ENCODE results near the gene CACNA1B. TPM values are rescaled to one million over a fixed set of nuclear protein-coding genes. Genes with fewer than 3 reads are reported as not detected.

The CACNA1B gene
- polyA plus RNA-seq, 1 experiment, result 0.01 TPM

DNA sequence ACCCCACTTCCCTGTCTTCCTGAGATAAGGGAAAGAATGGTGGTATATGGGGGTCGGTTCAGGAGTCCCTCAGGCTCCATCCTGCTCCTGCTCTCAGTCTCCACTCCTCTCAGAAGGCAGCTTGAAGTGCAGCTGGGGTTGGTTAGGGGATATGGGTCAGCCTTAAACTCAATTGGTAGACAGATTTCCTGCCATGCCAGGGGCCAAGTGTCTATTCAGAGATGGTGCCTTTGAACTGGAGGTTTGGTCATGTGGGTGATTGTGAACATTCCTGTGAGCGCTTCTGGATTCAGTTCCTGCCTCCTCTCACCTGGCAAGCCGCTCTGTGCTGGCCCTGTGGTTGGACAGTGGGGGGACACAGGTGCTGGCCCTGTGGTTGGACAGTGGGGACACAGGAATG lies 35.1 kb downstream of the CACNA1B start:
- Histone ChIP-seq H3K4me3 (ENCODE audit: low read depth, low read length) (no peak overlapping the region), H3K27ac (ENCODE audit: low read depth, low read length) (no peak overlapping the region), H3K9me3 (ENCODE audit: control insufficient read depth, insufficient read depth, low read length) (peaks cover 51% of the 10 kb centered on the region), H3K27me3 (ENCODE audit: control insufficient read depth, insufficient read depth, low read length) (no peaks in the 10 kb centered on the region)
- ChIA-PET POLR2A (no interaction called here), CTCF (no interaction called here)
- no peak for DNase-seq (ENCODE audit: low read depth, low spot score)
- TF ChIP-seq, protein P1, sequence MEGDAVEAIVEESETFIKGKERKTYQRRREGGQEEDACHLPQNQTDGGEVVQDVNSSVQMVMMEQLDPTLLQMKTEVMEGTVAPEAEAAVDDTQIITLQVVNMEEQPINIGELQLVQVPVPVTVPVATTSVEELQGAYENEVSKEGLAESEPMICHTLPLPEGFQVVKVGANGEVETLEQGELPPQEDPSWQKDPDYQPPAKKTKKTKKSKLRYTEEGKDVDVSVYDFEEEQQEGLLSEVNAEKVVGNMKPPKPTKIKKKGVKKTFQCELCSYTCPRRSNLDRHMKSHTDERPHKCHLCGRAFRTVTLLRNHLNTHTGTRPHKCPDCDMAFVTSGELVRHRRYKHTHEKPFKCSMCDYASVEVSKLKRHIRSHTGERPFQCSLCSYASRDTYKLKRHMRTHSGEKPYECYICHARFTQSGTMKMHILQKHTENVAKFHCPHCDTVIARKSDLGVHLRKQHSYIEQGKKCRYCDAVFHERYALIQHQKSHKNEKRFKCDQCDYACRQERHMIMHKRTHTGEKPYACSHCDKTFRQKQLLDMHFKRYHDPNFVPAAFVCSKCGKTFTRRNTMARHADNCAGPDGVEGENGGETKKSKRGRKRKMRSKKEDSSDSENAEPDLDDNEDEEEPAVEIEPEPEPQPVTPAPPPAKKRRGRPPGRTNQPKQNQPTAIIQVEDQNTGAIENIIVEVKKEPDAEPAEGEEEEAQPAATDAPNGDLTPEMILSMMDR (IDR thresholded peaks at IDR 0.05; ENCODE audit: low read depth, low read length), result no peak

DNA sequence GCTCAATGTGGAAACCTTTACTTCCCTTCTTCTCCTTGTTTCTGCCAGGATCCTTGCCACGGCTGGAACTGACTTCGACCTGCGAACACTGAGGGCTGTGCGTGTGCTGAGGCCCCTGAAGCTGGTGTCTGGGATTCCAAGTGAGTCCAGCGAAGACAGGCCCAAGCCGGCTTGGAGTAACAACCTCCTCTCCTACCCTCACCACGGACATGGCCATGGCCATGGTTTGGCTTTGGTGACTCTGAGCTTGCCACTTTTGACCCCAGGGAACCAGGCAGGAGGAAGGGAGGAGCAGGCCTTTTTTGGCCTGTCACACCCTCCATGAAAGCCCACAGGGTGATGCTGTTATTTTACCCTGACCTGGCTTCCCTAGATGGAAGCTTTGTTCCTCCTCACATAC lies 35.5 kb downstream of the CACNA1B start:
- no peak for DNase-seq (ENCODE audit: low read depth, low spot score)
- TF ChIP-seq, protein P1 (IDR thresholded peaks at IDR 0.05; ENCODE audit: low read depth, low read length), result no peak
- Histone ChIP-seq H3K27me3 (ENCODE audit: control insufficient read depth, insufficient read depth, low read length) (no peaks in the 10 kb centered on the region), H3K4me3 (ENCODE audit: low read depth, low read length) (no peak overlapping the region), H3K9me3 (ENCODE audit: control insufficient read depth, insufficient read depth, low read length) (peaks cover 55% of the 10 kb centered on the region), H3K27ac (ENCODE audit: low read depth, low read length) (no peak overlapping the region)
- ChIA-PET CTCF (no interaction called here), POLR2A (no interaction called here)

DNA sequence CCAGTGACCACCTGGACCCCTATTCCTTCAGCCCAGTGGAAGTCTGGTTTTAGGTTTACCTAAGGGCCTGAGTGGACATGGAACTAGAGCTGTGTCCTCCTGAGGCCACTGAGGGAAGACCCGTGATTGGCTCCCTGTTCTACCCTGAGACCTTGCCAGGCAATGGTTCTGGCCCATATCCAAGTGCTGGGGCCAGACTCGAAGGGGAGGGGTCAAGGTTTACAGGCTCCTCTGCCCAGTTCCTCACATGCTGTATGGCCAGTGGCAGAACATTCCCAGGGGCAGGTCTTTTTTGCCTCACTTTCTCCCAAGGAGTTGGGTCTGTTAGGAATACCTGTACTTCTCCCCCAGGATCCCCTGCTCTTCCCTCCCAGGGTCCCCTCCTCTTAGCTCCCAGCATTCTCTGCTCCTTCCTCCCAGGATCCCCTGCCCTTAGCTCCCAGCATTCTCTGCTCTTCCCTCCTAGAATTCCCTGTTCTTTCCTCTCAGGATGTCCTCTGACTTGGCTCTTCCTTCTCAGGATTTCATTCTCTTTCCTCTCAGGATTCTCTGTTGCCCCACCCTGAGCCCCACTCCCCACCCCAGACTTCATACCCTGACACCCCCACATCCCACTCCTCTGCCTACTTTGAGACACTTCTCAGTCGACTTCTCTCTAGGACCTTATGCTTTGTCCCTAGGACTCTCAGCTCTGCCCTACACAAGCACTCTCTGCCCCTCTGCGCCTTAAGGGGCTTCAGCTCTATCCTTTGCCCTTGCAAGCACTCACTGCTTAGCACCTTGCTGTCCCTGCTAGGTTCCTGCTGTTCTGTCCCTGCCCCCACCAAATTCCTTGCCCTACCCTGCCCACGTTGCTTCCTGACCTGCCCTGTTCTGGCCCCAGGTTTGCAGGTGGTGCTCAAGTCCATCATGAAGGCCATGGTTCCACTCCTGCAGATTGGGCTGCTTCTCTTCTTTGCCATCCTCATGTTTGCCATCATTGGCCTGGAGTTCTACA lies 36.5 kb downstream of the CACNA1B start:
- DNase-seq (ENCODE audit: low read depth, low spot score), result no peak
- Histone ChIP-seq H3K27ac (ENCODE audit: low read depth, low read length) (no peak overlapping the region), H3K27me3 (ENCODE audit: control insufficient read depth, insufficient read depth, low read length) (no peaks in the 10 kb centered on the region), H3K4me3 (ENCODE audit: low read depth, low read length) (no peak overlapping the region), H3K9me3 (ENCODE audit: control insufficient read depth, insufficient read depth, low read length) (peaks cover 64% of the 10 kb centered on the region)
- ChIA-PET CTCF (no interaction called here), POLR2A (no interaction called here)
- TF ChIP-seq, protein P1 (IDR thresholded peaks at IDR 0.05; ENCODE audit: low read depth, low read length), result no peak

DNA sequence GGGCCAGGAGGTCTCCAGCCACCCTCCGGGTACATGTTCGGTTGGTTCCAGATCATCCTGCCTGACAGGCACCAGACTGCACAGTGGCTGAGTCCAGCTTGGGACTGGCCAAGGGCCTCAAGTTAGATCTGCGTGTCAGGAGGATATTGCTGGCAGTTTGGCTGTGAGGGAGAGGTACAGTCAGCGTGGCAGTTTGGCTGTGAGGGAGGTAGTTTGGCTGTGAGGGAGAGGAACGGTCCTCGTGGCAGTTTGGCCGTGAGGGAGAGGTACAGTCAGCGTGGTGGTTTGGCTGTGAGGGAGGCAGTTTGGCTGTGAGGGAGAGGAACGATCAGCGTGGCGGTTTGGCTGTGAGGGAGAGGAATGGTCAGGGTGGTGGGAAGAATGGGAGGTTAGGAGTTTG lies 39.0 kb downstream of the CACNA1B start:
- TF ChIP-seq, protein P1 (IDR thresholded peaks at IDR 0.05; ENCODE audit: low read depth, low read length), result no peak
- ChIA-PET CTCF (no interaction called here), POLR2A (no interaction called here)
- no peaks in the 10 kb centered on the region for H3K27me3 ChIP-seq (ENCODE audit: control insufficient read depth, insufficient read depth, low read length)
- peaks cover 72% of the 10 kb centered on the region for H3K9me3 ChIP-seq (ENCODE audit: control insufficient read depth, insufficient read depth, low read length)
- no peak for DNase-seq (ENCODE audit: low read depth, low spot score)
- no peak overlapping the region for H3K4me3 ChIP-seq (ENCODE audit: low read depth, low read length)
- H3K27ac ChIP-seq (ENCODE audit: low read depth, low read length), result no peak overlapping the region

DNA sequence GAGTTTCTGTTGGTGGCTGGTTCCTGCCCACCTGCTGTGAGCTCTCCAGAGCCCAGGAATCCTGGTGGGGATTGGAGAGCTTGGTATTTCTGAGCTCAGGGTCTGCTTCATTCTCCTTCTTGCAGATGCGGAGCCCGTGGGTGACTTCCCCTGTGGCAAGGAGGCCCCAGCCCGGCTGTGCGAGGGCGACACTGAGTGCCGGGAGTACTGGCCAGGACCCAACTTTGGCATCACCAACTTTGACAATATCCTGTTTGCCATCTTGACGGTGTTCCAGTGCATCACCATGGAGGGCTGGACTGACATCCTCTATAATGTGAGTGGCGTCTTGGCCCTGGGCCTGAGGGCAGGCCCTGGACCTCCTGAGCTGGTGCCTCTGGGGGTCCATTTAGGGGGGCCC lies 39.5 kb downstream of the CACNA1B start:
- CTCF ChIA-PET, result no interaction called here
- TF ChIP-seq, protein P1 (IDR thresholded peaks at IDR 0.05; ENCODE audit: low read depth, low read length), result no peak
- H3K27ac ChIP-seq (ENCODE audit: low read depth, low read length), result no peak overlapping the region
- H3K27me3 ChIP-seq (ENCODE audit: control insufficient read depth, insufficient read depth, low read length), result no peaks in the 10 kb centered on the region
- H3K4me3 ChIP-seq (ENCODE audit: low read depth, low read length), result no peak overlapping the region
- peaks cover 77% of the 10 kb centered on the region for H3K9me3 ChIP-seq (ENCODE audit: control insufficient read depth, insufficient read depth, low read length)
- POLR2A ChIA-PET, result no interaction called here
- DNase-seq (ENCODE audit: low read depth, low spot score), result no peak

Data from AG04450 (cell line).